Progenitor cell of endocrine pancreas (in vitro differentiated cells): Measurements from ENCODE around the gene STARD9. TPM values are rescaled to one million over a fixed set of nuclear protein-coding genes. Genes with fewer than 3 reads are reported as not detected.
"Not testable (repeated sequence)": the region's sequence is repeated elsewhere in the genome, so short reads cannot be mapped to it uniquely, and the experiment has no call there.

Source experiments
- DNase-seq: peaks from one replicate; pipeline ENCODE4 v3.0.0; 2021; ENCODE audit warnings: low spot score; ENCODE audit not compliant: unreplicated experiment
- H3K27ac Mint-ChIP-seq: 2 replicates; pipeline ENCODE4 v1.8.0; 2021; ENCODE audit warnings: mild to moderate bottlenecking, moderate library complexity, mixed read lengths
- H3K27me3 Mint-ChIP-seq: 2 replicates; pipeline ENCODE4 v1.8.0; 2021; ENCODE audit warnings: mixed read lengths
- H3K36me3 Mint-ChIP-seq: 2 replicates; pipeline ENCODE4 v1.8.0; 2022; ENCODE audit warnings: mixed read lengths; ENCODE audit not compliant: insufficient read depth
- H3K4me1 Mint-ChIP-seq: 2 replicates; pipeline ENCODE4 v1.8.0; 2021; ENCODE audit warnings: low read depth, mixed read lengths
- H3K4me3 Mint-ChIP-seq: 2 replicates; pipeline ENCODE4 v1.8.0; 2021; ENCODE audit warnings: low read depth, mild to moderate bottlenecking, moderate library complexity, mixed read lengths
- H3K9me3 Mint-ChIP-seq: 2 replicates; pipeline ENCODE4 v1.8.0; 2021; ENCODE audit warnings: low read depth, mixed read lengths
- total RNA-seq: library from RNA; stranded (reverse); gene quantifications from 2 replicates; pipeline ENCODE4 v1.2.1, GENCODE V29; 2021
- TF ChIP-seq, protein P1 (sequence below): fragments of 200-600 bp; sonication (generic); IDR thresholded peaks from one replicate; pipeline ENCODE4 v1.5.0; 2021; ENCODE audit warnings: antibody characterized with exemption, mild to moderate bottlenecking; ENCODE audit not compliant: unreplicated experiment

STARD9 gene
- total RNA-seq, 1 donor from 2014 or later = 1.8 TPM

DNA sequence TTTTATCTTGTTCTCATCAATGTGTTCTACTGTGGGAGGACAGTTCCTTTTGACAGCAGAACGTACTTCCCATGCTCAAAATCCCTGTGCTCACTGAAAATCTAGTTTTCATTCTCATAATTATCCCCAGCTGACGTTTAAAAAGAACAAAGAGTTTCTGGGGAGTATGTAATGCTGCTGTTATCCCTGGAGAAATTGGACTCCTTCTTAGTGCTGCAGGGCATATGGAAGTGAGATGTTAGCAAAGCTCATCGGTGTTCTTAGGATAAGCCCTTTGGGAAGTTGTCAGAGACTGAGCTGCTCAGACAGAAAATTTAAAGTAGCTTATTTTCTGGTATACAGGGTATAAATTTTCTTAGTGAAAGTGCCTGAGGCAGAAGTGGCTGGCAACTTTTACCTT is 95.0 kb downstream of the STARD9 start:
- no peaks in the 10 kb centered on the region for H3K36me3 Mint-ChIP-seq
- H3K27me3 Mint-ChIP-seq = no peaks in the 10 kb centered on the region
- DNase-seq = no peak
- H3K27ac Mint-ChIP-seq = no peak overlapping the region
- peaks cover 9% of the 10 kb centered on the region for H3K4me1 Mint-ChIP-seq
- peaks cover 3% of the 10 kb centered on the region for H3K9me3 Mint-ChIP-seq
- TF ChIP-seq, protein P1, sequence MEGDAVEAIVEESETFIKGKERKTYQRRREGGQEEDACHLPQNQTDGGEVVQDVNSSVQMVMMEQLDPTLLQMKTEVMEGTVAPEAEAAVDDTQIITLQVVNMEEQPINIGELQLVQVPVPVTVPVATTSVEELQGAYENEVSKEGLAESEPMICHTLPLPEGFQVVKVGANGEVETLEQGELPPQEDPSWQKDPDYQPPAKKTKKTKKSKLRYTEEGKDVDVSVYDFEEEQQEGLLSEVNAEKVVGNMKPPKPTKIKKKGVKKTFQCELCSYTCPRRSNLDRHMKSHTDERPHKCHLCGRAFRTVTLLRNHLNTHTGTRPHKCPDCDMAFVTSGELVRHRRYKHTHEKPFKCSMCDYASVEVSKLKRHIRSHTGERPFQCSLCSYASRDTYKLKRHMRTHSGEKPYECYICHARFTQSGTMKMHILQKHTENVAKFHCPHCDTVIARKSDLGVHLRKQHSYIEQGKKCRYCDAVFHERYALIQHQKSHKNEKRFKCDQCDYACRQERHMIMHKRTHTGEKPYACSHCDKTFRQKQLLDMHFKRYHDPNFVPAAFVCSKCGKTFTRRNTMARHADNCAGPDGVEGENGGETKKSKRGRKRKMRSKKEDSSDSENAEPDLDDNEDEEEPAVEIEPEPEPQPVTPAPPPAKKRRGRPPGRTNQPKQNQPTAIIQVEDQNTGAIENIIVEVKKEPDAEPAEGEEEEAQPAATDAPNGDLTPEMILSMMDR = no peak
- no peak overlapping the region for H3K4me3 Mint-ChIP-seq

DNA sequence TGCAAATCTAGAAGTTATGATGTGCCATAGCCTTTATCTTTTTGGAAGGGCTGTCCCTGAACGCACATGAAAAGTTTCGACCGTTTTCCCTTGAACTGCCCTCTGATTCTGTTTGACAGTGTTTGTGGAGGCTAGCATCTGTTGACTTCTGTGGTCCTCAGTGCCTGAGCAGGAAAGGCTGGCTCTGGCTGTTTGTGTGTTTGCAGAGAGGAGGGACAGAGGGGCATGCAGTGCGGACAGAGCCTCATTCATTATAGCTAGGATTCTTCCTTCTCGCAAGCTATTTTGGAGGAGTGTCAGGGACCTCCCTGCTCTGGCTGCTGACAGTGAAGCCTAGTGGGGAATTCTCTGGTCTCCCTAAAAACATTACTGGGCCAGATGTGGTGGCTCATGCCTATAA is 97.0 kb downstream of the STARD9 start:
- no peak overlapping the region for H3K27ac Mint-ChIP-seq

DNA sequence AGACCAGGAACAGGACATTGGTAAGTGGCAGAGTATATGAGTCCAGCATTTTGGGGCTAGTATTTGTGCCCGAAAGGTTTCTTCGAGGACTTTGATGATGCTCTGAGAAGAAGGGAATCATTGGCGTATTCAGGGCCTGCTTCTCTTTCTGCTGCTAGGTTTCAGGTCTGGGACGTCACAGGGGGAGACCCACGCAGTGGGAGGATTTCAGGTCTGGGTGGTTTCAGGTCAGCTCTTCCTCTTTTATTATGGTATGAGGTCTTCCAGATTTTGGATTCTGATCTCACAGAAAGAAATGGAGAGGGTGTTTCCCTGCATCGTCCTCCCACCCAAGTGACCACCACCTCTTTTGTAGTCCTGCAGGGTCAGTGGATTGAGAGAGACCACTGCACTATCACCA is 99.1 kb downstream of the STARD9 start:
- DNase-seq = no peak
- Mint-ChIP-seq H3K27me3 (no peaks in the 10 kb centered on the region), H3K4me3 (no peak overlapping the region), H3K9me3 (no peaks in the 10 kb centered on the region), H3K4me1 (peaks cover 9% of the 10 kb centered on the region), H3K27ac (no peak overlapping the region), H3K36me3 (no peaks in the 10 kb centered on the region)
- TF ChIP-seq, protein P1 = no peak

More for the DNA sequence above, 97.0 kb downstream of the STARD9 start:
- H3K9me3 Mint-ChIP-seq = no peaks in the 10 kb centered on the region
- H3K4me3 Mint-ChIP-seq = no peak overlapping the region
- TF ChIP-seq, protein P1 = no peak
- H3K27me3 Mint-ChIP-seq = no peaks in the 10 kb centered on the region
- H3K4me1 Mint-ChIP-seq = peaks cover 9% of the 10 kb centered on the region
- no peaks in the 10 kb centered on the region for H3K36me3 Mint-ChIP-seq
- DNase-seq = no peak

DNA sequence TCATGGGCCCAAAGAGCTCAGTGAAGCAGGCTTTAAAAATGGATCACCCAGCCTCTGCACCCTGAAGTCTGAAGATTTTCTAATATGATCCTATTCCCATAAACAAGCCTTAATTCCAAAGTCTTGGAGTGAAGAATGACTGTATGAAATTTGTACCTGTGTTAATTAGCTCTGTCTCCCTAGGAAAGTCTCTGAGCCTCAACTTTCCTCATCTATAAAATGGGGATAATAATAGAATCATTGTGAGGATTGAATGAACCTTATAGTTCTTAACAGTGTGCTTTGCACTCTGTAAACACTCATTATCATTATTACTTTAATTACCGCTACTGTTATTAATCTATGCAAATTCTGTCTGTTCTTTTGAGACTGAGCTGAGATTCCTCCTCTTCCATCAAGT is 99.6 kb downstream of the STARD9 start:
- DNase-seq = no peak
- no peaks in the 10 kb centered on the region for H3K27me3 Mint-ChIP-seq
- H3K36me3 Mint-ChIP-seq = no peaks in the 10 kb centered on the region
- no peaks in the 10 kb centered on the region for H3K9me3 Mint-ChIP-seq
- no peak overlapping the region for H3K27ac Mint-ChIP-seq
- TF ChIP-seq, protein P1 = no peak
- no peak overlapping the region for H3K4me3 Mint-ChIP-seq
- peaks cover 9% of the 10 kb centered on the region for H3K4me1 Mint-ChIP-seq

DNA sequence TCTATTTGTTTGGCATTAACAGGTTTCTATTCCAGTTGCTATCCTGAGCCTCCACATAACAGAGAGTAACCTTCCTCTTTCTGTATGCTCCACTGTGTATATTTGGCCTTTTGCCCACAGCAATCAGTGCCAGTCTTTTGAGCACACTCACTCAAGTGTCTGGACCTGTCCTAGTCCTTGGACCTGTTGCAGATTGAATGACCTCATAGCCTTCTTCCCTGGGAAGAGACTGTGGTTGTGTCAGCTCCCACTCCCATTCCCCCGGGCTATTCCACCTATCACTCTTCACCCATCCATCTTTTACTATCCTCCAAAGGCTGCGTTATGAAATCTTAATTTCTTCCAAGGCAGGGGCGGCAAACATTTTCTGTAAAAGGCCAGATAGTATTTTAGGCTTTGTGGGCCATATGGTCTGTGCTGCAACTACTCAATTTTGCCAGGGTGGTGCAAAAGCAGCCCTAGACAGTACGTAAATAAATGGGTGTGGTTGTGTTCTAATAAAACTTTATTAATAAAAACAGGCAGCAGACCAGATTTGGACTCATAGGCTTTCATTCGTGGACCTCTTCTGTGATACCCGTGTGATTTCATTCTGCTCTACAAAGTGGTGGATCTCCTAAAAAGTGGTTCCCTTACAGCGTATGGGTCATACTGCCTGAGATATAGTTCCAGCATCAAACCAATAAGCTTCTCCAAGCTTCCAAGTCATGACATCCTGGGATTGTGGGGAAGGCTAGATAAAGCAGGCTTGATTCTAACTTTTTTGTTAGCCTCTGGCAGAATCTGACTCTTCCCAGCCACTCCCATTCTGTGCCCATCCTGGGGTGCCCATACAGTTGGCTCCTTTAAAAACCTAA is 104.1 kb downstream of the STARD9 start:
- TF ChIP-seq, protein P1 = no peak
- Mint-ChIP-seq H3K27me3 (no peaks in the 10 kb centered on the region), H3K4me3 (no peak overlapping the region), H3K27ac (no peak overlapping the region), H3K9me3 (no peaks in the 10 kb centered on the region), H3K36me3 (no peaks in the 10 kb centered on the region), H3K4me1 (no peaks in the 10 kb centered on the region)
- no peak for DNase-seq

DNA sequence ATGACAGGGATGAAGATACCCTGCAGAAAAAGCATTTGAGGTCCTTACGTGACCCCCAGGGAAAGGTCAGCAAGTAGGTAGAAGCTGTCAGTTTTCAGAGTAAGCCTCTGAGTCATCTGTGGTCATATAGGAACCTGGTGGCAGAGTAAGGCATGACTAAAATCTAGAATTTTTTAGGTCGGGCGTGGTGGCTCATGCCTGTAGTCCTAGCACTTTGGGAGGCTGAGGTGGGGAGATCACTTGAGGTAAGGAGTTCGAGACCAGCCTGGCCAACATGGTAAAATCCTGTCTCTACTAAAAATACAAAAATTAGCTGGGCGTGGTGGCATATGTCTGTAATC is 104.7 kb downstream of the STARD9 start:
- not testable (repeated sequence) for DNase-seq, H3K36me3 Mint-ChIP-seq, H3K4me1 Mint-ChIP-seq, H3K4me3 Mint-ChIP-seq, H3K27ac Mint-ChIP-seq, H3K27me3 Mint-ChIP-seq, H3K9me3 Mint-ChIP-seq
